Colonic mucosa (tissue), 4 donors: Measurements from ENCODE around the gene DUT. TPM values are rescaled to one million over a fixed set of nuclear protein-coding genes. Genes with fewer than 3 reads are reported as not detected.

Experiments
- DNase-seq: peaks from one replicate; pipeline ENCODE4 v3.0.0-alpha.2; 2020
- H3K27ac ChIP-seq: fragments of 200-600 bp; one replicate; pipeline ENCODE4 v1.8.0; 2021
- H3K27me3 ChIP-seq: fragments of 200-600 bp; one replicate; pipeline ENCODE4 v1.8.0; 2021
- H3K36me3 ChIP-seq: fragments of 200-600 bp; one replicate; pipeline ENCODE4 v1.8.0; 2021
- H3K4me1 ChIP-seq: fragments of 200-600 bp; one replicate; pipeline ENCODE4 v1.8.0; 2021; ENCODE audit warnings: mild to moderate bottlenecking
- H3K4me3 ChIP-seq: fragments of 200-600 bp; one replicate; pipeline ENCODE4 v1.8.0; 2021
- H3K9ac ChIP-seq, 2 donors: one replicate each; pipeline ENCODE4 v1.7.0; 2013; ENCODE audit warnings: control low read depth in 2 of 2, low read depth in 2 of 2, low read length in 2 of 2
- H3K9me3 ChIP-seq: fragments of 200-600 bp; one replicate; pipeline ENCODE4 v1.8.0; 2021
- CTCF ChIP-seq: fragments of 200-600 bp; IDR thresholded peaks from one replicate; pipeline ENCODE4 v1.8.0; 2022; ENCODE audit warnings: antibody characterized with exemption, mild to moderate bottlenecking
- intact Hi-C: fragments of 100-400 bp; cut with DNase I; formaldehyde crosslinking; loops from one replicate; pipeline ENCODE4 v1.14.1; 2022
- total RNA-seq, 2 donors: library from RNA; stranded (reverse); fragmentation: NEBNext Ultra II Directional in 1 of 2; extraction: Animal tissue kit (Norgen Biotek cat#: 25700) in 1 of 2; gene quantifications; one replicate each; pipeline ENCODE4 v1.2.1, GENCODE V29; 2021
- donor health status: healthy.
- donor health status: DM: no; HTN: no; CAD: no.
- donor health status: DM: no; HTN: no; CAD: no.

DUT gene
- total RNA-seq, 2 donors from 2014 or later: 69.2 to 153 TPM

DNA sequence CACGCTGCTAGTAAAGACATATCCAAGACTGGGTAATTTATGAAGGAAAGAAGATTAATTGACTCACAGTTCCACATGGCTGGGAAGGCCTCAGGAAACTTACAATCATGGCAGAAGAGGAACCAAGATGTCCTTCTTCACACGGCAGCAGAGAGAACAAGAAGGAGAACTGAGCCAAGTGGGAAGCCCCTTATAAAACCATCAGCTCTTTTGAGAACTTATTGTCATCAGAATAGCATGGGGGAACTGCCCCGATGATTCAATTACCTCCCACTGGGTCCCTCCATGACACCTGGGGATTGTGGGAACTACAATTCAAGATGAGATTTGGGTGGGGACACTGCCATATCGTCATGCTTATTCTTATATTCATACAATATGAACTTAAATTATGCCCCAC, 49.0 kb downstream of the DUT start:
- no peak for TF ChIP-seq CTCF
- Histone ChIP-seq H3K9ac (no peak overlapping the region), H3K4me3 (no peak overlapping the region), H3K27me3 (no peaks in the 10 kb centered on the region), H3K4me1 (no peaks in the 10 kb centered on the region), H3K9me3 (no peaks in the 10 kb centered on the region), H3K27ac (no peak overlapping the region), H3K36me3 (no peaks in the 10 kb centered on the region)
- no peak for DNase-seq
- intact Hi-C loops: no loop called here

DNA sequence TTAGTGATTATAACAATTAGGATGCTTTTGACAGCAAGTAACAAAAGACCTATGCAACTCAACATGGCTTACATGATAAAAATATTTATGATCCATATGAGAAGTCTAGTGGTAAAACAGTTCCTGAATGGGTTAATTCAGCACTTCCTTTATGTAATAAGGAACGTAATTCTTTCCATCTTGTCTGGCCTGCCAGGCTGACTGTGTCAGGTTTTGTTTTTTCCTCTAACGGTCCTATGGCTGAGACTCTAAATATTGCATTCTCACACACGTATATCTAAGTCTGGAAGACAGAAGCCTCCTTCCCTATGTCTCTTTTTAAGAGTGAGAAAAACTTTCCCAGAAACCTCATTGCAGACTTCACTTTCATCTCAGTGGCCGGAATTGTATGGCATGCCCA, 50.6 kb downstream of the DUT start:
- Histone ChIP-seq H3K9ac (no peak overlapping the region), H3K36me3 (no peaks in the 10 kb centered on the region), H3K9me3 (no peaks in the 10 kb centered on the region), H3K4me3 (no peak overlapping the region), H3K4me1 (no peaks in the 10 kb centered on the region), H3K27ac (no peak overlapping the region), H3K27me3 (no peaks in the 10 kb centered on the region)
- intact Hi-C loops: no loop called here
- no peak for DNase-seq
- TF ChIP-seq CTCF: no peak

DNA sequence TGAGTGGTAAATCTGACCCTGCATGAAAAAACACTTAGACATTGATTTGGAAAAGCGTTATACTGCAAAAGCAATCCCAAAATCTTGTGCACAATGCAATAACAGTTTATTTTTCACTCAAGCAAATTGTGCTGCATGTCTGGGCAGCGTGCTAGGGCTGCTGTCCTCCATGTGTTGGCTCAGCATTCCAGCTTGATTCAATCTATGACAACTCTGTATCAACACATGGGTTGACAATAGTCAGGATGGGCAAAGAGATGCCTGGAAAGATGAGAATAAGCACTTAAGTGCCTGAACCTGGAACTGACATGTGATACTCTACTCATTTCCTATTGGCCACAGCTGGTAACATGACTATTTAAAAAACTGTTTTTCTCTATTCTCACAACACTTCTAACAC, 51.8 kb downstream of the DUT start:
- no peaks in the 10 kb centered on the region for H3K36me3 ChIP-seq
- H3K9ac ChIP-seq: no peak overlapping the region
- H3K9me3 ChIP-seq: no peaks in the 10 kb centered on the region
- no peak for DNase-seq
- no peaks in the 10 kb centered on the region for H3K27me3 ChIP-seq
- H3K27ac ChIP-seq: no peak overlapping the region
- TF ChIP-seq CTCF: no peak
- H3K4me3 ChIP-seq: no peak overlapping the region
- H3K4me1 ChIP-seq: no peaks in the 10 kb centered on the region
- intact Hi-C loops: no loop called here

GRCh38 chr15:48384616-48385015, 53.4 kb downstream of the DUT start:
- no peaks in the 10 kb centered on the region for H3K36me3 ChIP-seq
- no peak overlapping the region for H3K27ac ChIP-seq
- no peaks in the 10 kb centered on the region for H3K4me1 ChIP-seq
- no peak for DNase-seq
- no peak overlapping the region for H3K9ac ChIP-seq
- intact Hi-C loops: no loop called here
- no peaks in the 10 kb centered on the region for H3K27me3 ChIP-seq
- H3K4me3 ChIP-seq: no peak overlapping the region
- H3K9me3 ChIP-seq: no peaks in the 10 kb centered on the region
- TF ChIP-seq CTCF: no peak

- no peaks in the 10 kb centered on the region for H3K4me1 ChIP-seq
- H3K27ac ChIP-seq: no peak overlapping the region
- TF ChIP-seq CTCF: no peak
- no peak overlapping the region for H3K4me3 ChIP-seq
- H3K27me3 ChIP-seq: no peaks in the 10 kb centered on the region
- intact Hi-C loops: no loop called here
- no peaks in the 10 kb centered on the region for H3K36me3 ChIP-seq
- no peak for DNase-seq
- no peak overlapping the region for H3K9ac ChIP-seq
- no peaks in the 10 kb centered on the region for H3K9me3 ChIP-seq
These were observed 54.0 kb downstream of the DUT start for GRCh38 chr15:48385031-48385830.
